HepG2 (cell line): ENCODE data around the gene GRHL3. TPM values are rescaled to one million over a fixed set of nuclear protein-coding genes. Genes with fewer than 3 reads are reported as not detected.

Source experiments
- ATAC-seq: fragments of 200-7000 bp; cut with Tn5 transposase; 3 replicates; pipeline ENCODE4 v1.9.1; 2020; ENCODE audit warnings: mild to moderate bottlenecking, moderate library complexity
- BruUV-seq: library from RNA; stranded (reverse); fragments of 400-500 nt; replicated peaks from 2 replicates; lab custom pipeline; 2021; lab: Mats Ljungman, UMichigan
- CTCF ChIA-PET: fragments of 300-600 bp; formaldehyde crosslinking; extraction: SDS; loops from one replicate; lab custom pipeline; 2021; ENCODE audit warnings: low total read pairs, inconsistent platforms, low intra/inter-chr PET ratio; lab: Yijun Ruan, JAX
- POLR2A ChIA-PET: fragments of 350-600 bp; sonication (Branson Sonifier 250); formaldehyde crosslinking; loops from one replicate; lab custom pipeline; 2020; ENCODE audit warnings: antibody characterized with exemption, inconsistent platforms; lab: Yijun Ruan, JAX
- DNase-seq: peaks from one replicate; pipeline ENCODE4 v3.0.0-alpha.2; 2015; ENCODE audit warnings: low spot score
- FAIRE-seq: peaks from 3 replicates; lab custom pipeline; 2011; peaks lifted over from hg19 to GRCh38; lab: Jason Lieb, UNC
- H2AFZ ChIP-seq: one replicate; pipeline ENCODE4 v1.6.1; 2011; ENCODE audit warnings: low read length, inconsistent platforms
- H3K27ac ChIP-seq: fragments of 300-600 bp; 3 replicates; pipeline ENCODE4 v1.8.0; 2011; ENCODE audit warnings: mixed run types, mild to moderate bottlenecking, mixed read lengths, low read length, inconsistent platforms; ENCODE audit not compliant: insufficient read depth; ENCODE audit errors: extremely low read length
- H3K27me3 ChIP-seq, 2 experiments: fragments of 200-600 bp in 1 of 2; 2 replicates in 1 of 2; 3 replicates in 1 of 2; pipeline versions ENCODE4 v1.6.0 to v1.8.0; 2011; ENCODE audit warnings: low read length in 2 of 2, mild to moderate bottlenecking in 2 of 2, moderate library complexity in 2 of 2, inconsistent platforms in 1 of 2; ENCODE audit not compliant: insufficient read depth in 2 of 2, control insufficient read depth in 1 of 2
- H3K36me3 ChIP-seq, 2 experiments: fragments of 200-600 bp in 1 of 2; replicated peaks in 1 of 2; 2 replicates in 1 of 2; 3 replicates in 1 of 2; pipeline versions ENCODE4 v1.5.1 to v1.8.0; 2011; ENCODE audit warnings: low read length in 2 of 2, inconsistent platforms in 1 of 2; ENCODE audit not compliant: insufficient read depth in 2 of 2, control insufficient read depth in 1 of 2
- H3K4me1 ChIP-seq: 2 replicates; pipeline ENCODE4 v1.5.1; 2012; ENCODE audit warnings: low read length, inconsistent platforms; ENCODE audit not compliant: insufficient read depth
- H3K4me2 ChIP-seq: 2 replicates; pipeline ENCODE4 v1.6.0; 2011; ENCODE audit warnings: low read depth, low read length, inconsistent platforms
- H3K4me3 ChIP-seq, 3 experiments: fragments of 200-600 bp in 1 of 3; sonication (generic), shearing (Covaris generic) in 1 of 3; replicated peaks in 1 of 3; 2 replicates each; pipeline ENCODE4 v1.5.1; 2011 to 2016; ENCODE audit warnings: low read length in 3 of 3, inconsistent platforms in 2 of 3, low read depth in 2 of 3, mild to moderate bottlenecking in 2 of 3, control low read depth in 1 of 3, mixed read lengths in 1 of 3; ENCODE audit not compliant: insufficient read depth in 1 of 3
- H3K79me2 ChIP-seq: one replicate; pipeline ENCODE4 v1.6.1; 2011; ENCODE audit warnings: low read length, inconsistent platforms; ENCODE audit not compliant: insufficient read depth
- H3K9ac ChIP-seq: 2 replicates; pipeline ENCODE4 v1.6.0; 2011; ENCODE audit warnings: mild to moderate bottlenecking, low read depth, low read length, inconsistent platforms; ENCODE audit not compliant: insufficient read depth
- H3K9me3 ChIP-seq: 2 replicates; pipeline ENCODE4 v1.5.1; 2012; ENCODE audit warnings: mild to moderate bottlenecking, low read length
- H4K20me1 ChIP-seq: 2 replicates; pipeline ENCODE4 v1.6.0; 2011; ENCODE audit warnings: inconsistent platforms, mild to moderate bottlenecking, low read length, moderate library complexity; ENCODE audit not compliant: insufficient read depth
- GATAD2A ChIP-seq: IDR thresholded peaks from 2 replicates; pipeline ENCODE4 v1.6.1; 2016
- HNRNPK ChIP-seq: fragments of 200-400 bp; formaldehyde crosslinking; IDR thresholded peaks from 2 replicates; pipeline ENCODE4 v1.6.1; 2018; ENCODE audit warnings: low read length, low read depth, moderate library complexity, mild to moderate bottlenecking; ENCODE audit not compliant: poor library complexity, severe bottlenecking
- MIER3 ChIP-seq: IDR thresholded peaks from 2 replicates; pipeline ENCODE4 v1.6.1; 2016; ENCODE audit warnings: missing compliant biosample characterization, borderline replicate concordance
- NCOR1 ChIP-seq: fragments of 200-600 bp; sonication (generic); IDR thresholded peaks from 2 replicates; pipeline ENCODE4 v1.7.0; 2017; ENCODE audit warnings: antibody characterized with exemption, low read length, borderline replicate concordance
- PHF20 ChIP-seq: sonication (generic); formaldehyde crosslinking; IDR thresholded peaks from 2 replicates; pipeline ENCODE4 v1.5.0; 2020; ENCODE audit warnings: mild to moderate bottlenecking, missing genetic modification reagents
- RXRA ChIP-seq: sonication (generic); formaldehyde crosslinking; IDR thresholded peaks from 2 replicates; pipeline ENCODE4 v1.5.1; 2020; ENCODE audit warnings: missing genetic modification reagents
- SOX13 ChIP-seq, 3 experiments: fragments of 450-650 bp in 1 of 3; sonication (generic) in 1 of 3; formaldehyde crosslinking in 1 of 3; IDR thresholded peaks in 2 of 3; conservative IDR thresholded peaks in 1 of 3; 2 replicates each; pipeline versions ENCODE4 v1.5.0 to v1.6.1; 2016 to 2020; ENCODE audit warnings: antibody characterized with exemption in 1 of 3, mild to moderate bottlenecking in 1 of 3, missing compliant biosample characterization in 1 of 3, missing genetic modification reagents in 1 of 3, moderate library complexity in 1 of 3
- SOX6 ChIP-seq, 2 experiments: fragments of 450-650 bp in 1 of 2; sonication (generic) in 1 of 2; formaldehyde crosslinking in 1 of 2; IDR thresholded peaks; 2 replicates each; pipeline versions ENCODE4 v1.4.0 to v1.6.1; 2017 to 2020; ENCODE audit warnings: antibody characterized with exemption in 1 of 2, mild to moderate bottlenecking in 1 of 2, missing genetic modification reagents in 1 of 2
- SRSF4 ChIP-seq: fragments of 200-400 bp; formaldehyde crosslinking; IDR thresholded peaks from one replicate; pipeline ENCODE4 v1.6.1; 2018; ENCODE audit warnings: mild to moderate bottlenecking, low read depth, low read length, moderate library complexity; ENCODE audit not compliant: poor library complexity, severe bottlenecking
- TBX2 ChIP-seq: sonication (generic); formaldehyde crosslinking; IDR thresholded peaks from 2 replicates; pipeline ENCODE4 v1.5.0; 2020; ENCODE audit warnings: missing genetic modification reagents, mild to moderate bottlenecking, borderline replicate concordance
- ZBTB40 ChIP-seq, 2 experiments: fragments of 450-650 bp in 1 of 2; sonication (generic) in 1 of 2; formaldehyde crosslinking in 1 of 2; IDR thresholded peaks; 2 replicates each; pipeline versions ENCODE4 v1.6.1 to v1.8.0; 2016 to 2022; ENCODE audit warnings: antibody characterized with exemption in 1 of 2, mild to moderate bottlenecking in 1 of 2, missing genetic modification reagents in 1 of 2
- ZNF10 ChIP-seq: sonication (generic); formaldehyde crosslinking; IDR thresholded peaks from 2 replicates; pipeline ENCODE4 v1.4.0; 2020; ENCODE audit warnings: mild to moderate bottlenecking, low read depth, missing genetic modification reagents, borderline replicate concordance
- ZNF672 ChIP-seq: sonication (generic); formaldehyde crosslinking; IDR thresholded peaks from 2 replicates; pipeline ENCODE4 v1.8.1; 2022; ENCODE audit warnings: missing genetic modification reagents
- WGBS: methylation state at CpG from one replicate; pipeline ENCODE4 v1.1.6; 2017; ENCODE audit warnings: low lambda C conversion rate; 5-methylcytosine and 5-hydroxymethylcytosine counted together
- in situ Hi-C: cut with HindIII; loops from 2 replicates; pipeline ENCODE4 v1.10.0; 2017; ENCODE audit warnings: low pct_unique_long_range_greater_than_20kb; ENCODE audit not compliant: extremely low pct_ligation_motif_present
- intact Hi-C: fragments of 100-400 bp; cut with micrococcal nuclease; formaldehyde crosslinking; loops from one replicate; pipeline ENCODE4 v1.10.0; 2022; ENCODE audit not compliant: unreplicated experiment
- polyA plus RNA-seq, 8 experiments: library from polyadenylated mRNA; depleted of rRNA in 3 of 8; stranded (reverse) in 7 of 8; unstranded in 1 of 8; fragments of >200 nt; fragmentation: Illumina TruSeq in 4 of 8; extraction: Trizol in 4 of 8; gene quantifications; 2 replicates each; pipeline versions ENCODE4 v1.2.1 to v1.2.3, GENCODE V29; 2011 to 2016; ENCODE audit warnings: low read depth in 4 of 8, missing spikeins in 1 of 8, mixed read lengths in 1 of 8; ENCODE audit not compliant: insufficient read depth in 1 of 8
- total RNA-seq, 5 experiments: library from RNA; depleted of rRNA; stranded (reverse); fragments of >200 nt; fragmentation: Illumina TruSeq; extraction: Trizol; gene quantifications; 2 replicates each; pipeline ENCODE4 v1.2.3, GENCODE V29; 2016; ENCODE audit warnings: low read depth in 1 of 5

The GRHL3 gene
- total and polyA plus RNA-seq, 2 of the 13 experiments (the other 11 are each of a cell fraction or from before 2014, with no cell fraction given), result not detected

DNA sequence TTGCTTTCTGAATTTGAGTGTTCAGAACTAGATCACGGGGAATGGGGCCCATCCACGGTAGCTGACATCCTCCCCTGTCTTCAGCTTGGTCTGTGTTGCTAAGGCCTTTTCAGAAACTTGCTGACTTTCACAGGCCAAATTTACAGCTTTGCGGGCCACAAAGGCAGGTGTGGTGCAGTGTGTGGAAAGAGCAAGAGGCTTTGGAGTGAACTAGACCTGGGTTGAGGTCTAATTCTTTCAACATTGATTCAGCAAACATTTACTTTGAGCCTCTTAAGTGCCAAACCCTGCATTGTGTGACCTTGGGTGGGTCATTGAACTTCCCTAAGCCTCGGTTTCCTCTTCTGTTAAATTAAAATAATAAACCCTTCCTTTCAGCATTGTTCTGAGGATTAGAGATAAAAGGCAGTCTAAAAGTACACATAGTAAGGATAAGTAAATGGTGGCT is 70.1 kb downstream of the GRHL3 start:
- in situ Hi-C loops (no loop called here), intact Hi-C loops (loop anchor here (10.0 kb wide), 1 partner anchor 1024 kb away; the partner anchor contains the start of gene ZNF436)
- H3K9me3 ChIP-seq, result no peaks in the 10 kb centered on the region
- no peak overlapping the region for H3K4me3 ChIP-seq
- FAIRE-seq (peak; percentile 34), ATAC-seq (no peak), DNase-seq (no peak)
- CTCF ChIA-PET, result interaction anchor here (5.2 kb wide), 1 partner anchor 190 kb away, joined by 151 read pairs; no protein-coding TSS in a partner anchor
- no peak overlapping the region for H3K27ac ChIP-seq
- no TSS peak for BruUV-seq
- H2AFZ ChIP-seq, result no peak overlapping the region
- no peaks in the 10 kb centered on the region; a peak in 1 of 5 replicates for H3K36me3 ChIP-seq
- no peak overlapping the region for H3K4me2 ChIP-seq
- no peaks in the 10 kb centered on the region for H4K20me1 ChIP-seq
- peaks cover 23% of the 10 kb centered on the region for H3K4me1 ChIP-seq
- POLR2A ChIA-PET, result no interaction called here
- H3K9ac ChIP-seq, result no peak overlapping the region
- WGBS, result 50% methylated on average over 3 of the region's 4 CpGs
- H3K79me2 ChIP-seq, result no peaks in the 10 kb centered on the region
- H3K27me3 ChIP-seq, result no peaks in the 10 kb centered on the region
- TF ChIP-seq PHF20 (CRISPR knock-in tag) (no peak), HNRNPK (no peak), RXRA (CRISPR knock-in tag) (peak; percentile 44; the same call in 1 of the 2 replicates), SOX6 (IDR thresholded peaks at IDR 0.05) (no peak), SOX6 (CRISPR knock-in tag; IDR thresholded peaks at IDR 0.05) (peak; percentile 76), ZBTB40 (IDR thresholded peaks at IDR 0.05) (no peak), ZBTB40 (CRISPR knock-in tag; IDR thresholded peaks at IDR 0.05) (no peak), ZNF10 (CRISPR knock-in tag) (no peak), ZNF672 (CRISPR knock-in tag) (no peak), GATAD2A (CRISPR knock-in tag) (peak; percentile 30; the same call in 1 of the 2 replicates), NCOR1 (no peak), MIER3 (CRISPR knock-in tag) (no peak), SRSF4 (no peak), TBX2 (CRISPR knock-in tag) (0 out of 2 replicates have a peak, but pooled peaks have one; percentile 26), SOX13 (IDR thresholded peaks at IDR 0.05) (peak; percentile 53), SOX13 (CRISPR knock-in tag; conservative IDR thresholded peaks at IDR 0.05 in 1 of 2, IDR thresholded peaks at IDR 0.05 in 1 of 2) (peak in 1 of 2 experiments; percentile 92; a peak in 2 of 4 replicates)
